CD4-positive, alpha-beta T cell treated with Interleukin-17A for 4 hours (primary cell): ENCODE measurements around the gene NOX1.
A peak's percentile ranks its signal among the peaks of the same experiment; 100 is the strongest.

ENCODE experiments used
- DNase-seq: peaks from one replicate; pipeline ENCODE4 v3.0.0-alpha.2; 2020; ENCODE audit warnings: mixed read lengths

The NOX1 gene

GRCh38 chrX:100874325-100874724, at the start of gene NOX1:
TSS of gene NOX1 (minus strand) at chrX:100874359. CDS start at chrX:100874139, 220 bp downstream.
- no peak for DNase-seq

DNA sequence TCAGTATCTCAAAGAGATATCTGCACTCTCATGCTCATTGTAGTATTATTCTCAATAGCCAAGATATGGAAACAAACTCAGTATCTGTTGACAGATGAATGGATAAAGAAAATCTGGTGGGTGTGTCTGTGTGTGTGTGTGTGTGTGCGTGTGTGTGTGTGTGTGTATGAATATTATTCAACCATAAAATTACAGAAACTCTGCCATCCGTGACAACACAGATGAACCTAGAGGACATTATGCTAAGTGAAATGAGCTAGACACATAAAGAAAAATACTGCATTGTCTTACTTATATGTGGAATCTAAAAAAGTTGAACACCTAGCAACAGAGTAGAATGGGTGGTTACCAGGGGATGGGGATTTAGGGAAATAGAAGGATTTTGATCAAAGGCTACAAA, 41.4 kb upstream of the NOX1 start:
- no peak for DNase-seq

DNA sequence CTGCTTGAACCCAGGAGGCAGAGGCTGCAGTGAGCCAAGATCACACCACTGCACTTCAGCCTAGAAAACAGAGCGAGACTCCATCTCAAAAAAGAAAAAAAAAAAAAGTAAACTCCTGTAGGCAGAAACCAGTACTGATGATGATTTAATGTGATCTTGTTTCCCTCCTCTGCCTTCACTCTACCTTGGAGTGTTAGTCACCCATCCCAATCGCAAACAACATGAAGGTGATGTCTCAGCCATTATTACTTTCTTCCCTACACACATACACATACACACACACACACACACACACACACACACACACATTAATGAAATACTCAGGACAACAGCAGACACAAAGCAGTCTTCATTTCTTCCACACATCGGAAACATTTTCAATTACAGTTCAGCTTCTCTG, 39.0 kb upstream of the NOX1 start:
- DNase-seq, result no peak

DNA sequence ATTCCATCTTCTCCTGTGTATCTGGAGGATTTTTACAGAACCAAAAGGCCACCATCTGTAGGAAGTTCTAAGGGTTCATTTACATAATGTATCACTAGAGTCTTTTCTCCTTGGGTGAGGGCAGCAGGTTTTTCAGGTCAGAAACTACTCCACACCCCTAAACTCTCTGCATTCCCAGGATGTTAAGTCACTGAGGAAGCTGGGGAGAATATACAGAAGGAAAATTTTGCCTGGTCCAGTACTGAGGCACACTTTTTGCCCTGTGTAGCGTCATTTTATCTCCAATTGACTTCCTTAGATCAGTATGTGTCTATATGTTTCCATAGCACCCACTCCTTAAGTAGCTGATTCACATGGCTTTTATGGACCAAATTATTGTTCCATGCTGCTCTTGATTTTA, 37.6 kb upstream of the NOX1 start:
- no peak for DNase-seq

GRCh38 chrX:100905620-100906019, 31.5 kb upstream of the NOX1 start:
- DNase-seq, result no peak

DNA sequence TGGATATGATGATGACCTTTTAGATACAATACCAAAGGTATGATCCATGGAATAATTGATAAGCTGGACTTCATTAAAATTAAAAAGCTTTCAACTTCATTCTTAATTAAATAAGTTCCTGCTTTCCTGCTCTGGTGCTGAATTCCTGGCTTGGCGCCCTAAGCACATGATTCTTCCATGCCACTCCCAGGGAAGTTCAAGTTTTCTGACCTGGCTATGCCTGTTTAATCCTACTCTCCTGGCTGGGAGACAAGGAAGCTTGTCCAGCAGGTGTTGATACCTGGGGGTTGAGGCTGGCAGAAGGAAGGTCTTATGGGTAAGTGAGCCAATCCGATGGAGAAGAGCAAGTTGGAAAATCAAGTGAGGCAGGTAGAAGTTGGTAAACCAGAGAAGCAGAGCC, 30.3 kb upstream of the NOX1 start:
- no peak for DNase-seq

DNA sequence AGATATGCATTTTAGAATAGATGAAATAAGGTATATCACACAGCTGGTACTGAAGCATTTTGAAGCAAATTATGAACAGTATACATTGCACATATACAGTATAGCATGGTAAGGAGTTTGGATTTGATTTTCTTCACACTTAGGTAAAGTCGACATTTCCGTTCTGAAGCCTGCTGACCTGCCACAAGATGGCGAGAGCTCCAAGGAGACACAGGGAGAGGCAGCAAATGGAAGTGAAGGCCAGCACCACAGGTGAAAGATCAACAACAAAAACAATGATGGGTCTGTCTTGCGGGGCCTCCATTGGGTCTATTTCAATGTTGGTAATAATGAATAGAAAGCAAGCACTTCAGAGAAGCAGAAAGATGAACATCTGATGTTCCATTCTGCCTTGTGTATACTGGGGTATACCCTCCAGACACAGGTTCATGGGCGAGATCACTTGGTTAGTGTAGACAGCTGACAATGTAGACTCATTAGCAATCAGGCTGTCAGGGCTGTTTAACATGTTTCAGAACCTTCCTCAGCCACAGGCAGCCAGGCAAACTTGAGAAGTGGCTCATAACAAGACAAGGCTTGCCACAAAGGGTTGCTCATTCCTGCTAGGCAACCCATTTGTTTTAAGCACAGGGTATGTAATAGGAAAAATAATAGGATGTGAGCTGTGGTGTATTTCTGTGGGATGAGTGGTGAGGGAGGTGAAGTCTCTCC, 21.4 kb upstream of the NOX1 start:
- peak; percentile 24 for DNase-seq

GRCh38 chrX:100883654-100884053, 9.5 kb upstream of the NOX1 start:
- no peak for DNase-seq

DNA sequence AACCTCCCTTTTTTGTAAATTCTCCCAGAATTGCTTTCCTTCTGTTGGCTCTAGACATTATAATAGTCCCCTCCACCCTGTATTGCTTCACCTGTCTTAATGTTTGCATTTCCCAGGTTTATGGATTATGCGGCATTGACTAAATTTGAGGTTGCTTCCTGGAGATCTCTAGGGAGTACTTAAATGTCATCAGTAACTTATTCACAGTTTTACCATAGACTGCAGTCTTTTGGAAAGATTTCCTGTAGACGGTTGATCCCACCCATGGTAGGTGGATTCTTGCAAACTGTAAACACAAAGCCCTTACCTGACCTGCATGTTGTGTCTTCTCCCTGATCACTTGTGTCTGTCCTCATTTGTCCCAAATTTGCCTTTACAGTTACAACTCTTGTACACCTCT, 6.2 kb upstream of the NOX1 start:
- no peak for DNase-seq

GRCh38 chrX:100871594-100872560, 2.3 kb downstream of the NOX1 start:
- DNase-seq, result no peak

DNA sequence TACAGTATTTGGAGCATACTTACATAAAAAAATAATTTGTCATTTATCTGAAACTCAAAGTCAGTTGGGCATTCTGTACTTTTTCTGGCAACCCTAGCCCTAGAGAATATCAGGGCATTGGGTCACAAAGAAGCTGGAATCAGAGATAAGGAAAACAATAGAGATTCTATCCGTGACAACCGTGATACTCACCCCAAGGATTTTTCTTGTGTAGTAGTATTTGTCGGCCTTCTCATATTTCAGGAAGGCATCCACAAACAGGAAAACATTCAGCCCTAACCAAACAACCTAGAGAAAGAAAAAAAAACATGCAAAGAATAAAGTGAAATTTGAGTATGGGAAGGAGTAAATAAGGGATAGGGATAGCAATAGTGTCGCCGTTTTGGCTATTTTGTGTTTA, 3.6 kb downstream of the NOX1 start:
- DNase-seq, result no peak

DNA sequence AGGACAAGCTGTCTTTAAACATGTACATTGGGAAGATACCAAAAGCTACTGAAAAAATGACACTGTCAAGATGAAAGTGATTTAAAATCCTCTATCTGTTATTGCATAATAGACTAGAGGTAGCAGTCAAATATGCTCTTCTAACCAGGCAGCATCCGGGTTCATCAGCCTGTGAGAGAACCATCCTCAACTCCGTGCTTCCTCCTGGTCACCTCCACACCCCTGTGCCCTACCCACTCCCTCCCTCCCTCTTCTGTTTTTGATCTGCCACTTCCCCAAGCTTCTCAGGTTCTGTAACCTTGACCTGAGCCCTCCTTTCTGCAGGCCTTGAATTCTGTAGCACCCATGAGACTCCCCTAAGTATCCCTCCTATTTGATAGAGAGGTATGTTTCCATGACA, 5.9 kb downstream of the NOX1 start:
- no peak for DNase-seq

- DNase-seq, result no peak
These were observed 9.3 kb downstream of the NOX1 start for GRCh38 chrX:100864657-100865391.

DNA sequence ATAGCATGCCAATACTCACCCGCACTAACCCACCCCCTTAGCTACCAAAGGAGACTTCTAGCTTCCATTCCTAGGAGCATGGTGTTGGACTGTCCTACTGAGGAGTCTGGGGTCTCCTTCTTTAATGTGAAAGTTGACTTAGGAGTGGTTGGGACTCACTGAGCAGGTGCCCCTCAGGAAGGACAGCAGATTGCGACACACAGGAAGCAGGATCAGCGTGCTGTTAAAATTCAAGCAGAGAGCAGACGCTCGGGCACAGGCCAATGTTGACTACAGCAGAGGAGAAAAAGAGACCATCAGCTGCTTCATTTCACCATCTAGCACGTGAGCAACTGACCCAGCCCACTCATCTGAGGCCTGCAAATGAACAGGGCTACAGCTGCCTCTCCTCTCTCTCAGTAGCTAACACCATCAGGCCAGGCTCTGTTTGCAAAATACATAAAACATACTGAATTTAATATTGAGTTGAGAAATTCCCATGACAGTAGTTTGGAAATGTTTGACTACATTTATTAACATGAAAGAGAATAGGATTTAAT, 10.8 kb downstream of the NOX1 start:
- DNase-seq, result no peak

GRCh38 chrX:100852810-100853209, 21.3 kb downstream of the NOX1 start:
- DNase-seq, result no peak

- DNase-seq, result no peak
These were observed 23.8 kb downstream of the NOX1 start for GRCh38 chrX:100850317-100850716.

GRCh38 chrX:100831219-100831946, 42.8 kb downstream of the NOX1 start:
- DNase-seq, result no peak

- DNase-seq, result peak; percentile 5
These were observed 43.6 kb downstream of the NOX1 start for GRCh38 chrX:100830547-100830946.

GRCh38 chrX:100830143-100830542, 44.0 kb downstream of the NOX1 start:
- no peak for DNase-seq

DNA sequence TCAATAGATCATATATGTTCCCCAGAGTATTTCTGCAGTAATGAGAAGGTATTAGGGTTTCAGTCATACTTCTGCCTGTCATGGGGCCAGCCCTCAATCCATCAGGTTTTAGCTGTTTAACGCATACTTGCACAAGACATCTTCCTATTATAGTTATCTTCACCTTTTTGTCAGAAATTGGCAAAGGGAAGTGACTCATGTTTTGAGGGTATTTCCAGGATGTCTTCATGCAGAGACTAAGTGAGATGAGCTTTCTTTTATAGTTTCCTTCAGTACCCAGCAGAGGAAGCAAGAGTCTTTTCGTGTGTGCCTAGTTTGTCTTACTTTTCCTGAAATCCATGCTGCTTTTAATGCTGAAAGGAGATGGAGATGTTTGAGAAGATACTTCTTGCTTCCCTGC, 44.4 kb downstream of the NOX1 start:
- peak; percentile 12 for DNase-seq

- peak; percentile 81 for DNase-seq
These were observed 54.1 kb downstream of the NOX1 start, which contains the start of gene CSTF2 for GRCh38 chrX:100819837-100820666. TSS of gene CSTF2 (plus strand) at chrX:100820391. CDS start at chrX:100820417, 26 bp downstream.

DNA sequence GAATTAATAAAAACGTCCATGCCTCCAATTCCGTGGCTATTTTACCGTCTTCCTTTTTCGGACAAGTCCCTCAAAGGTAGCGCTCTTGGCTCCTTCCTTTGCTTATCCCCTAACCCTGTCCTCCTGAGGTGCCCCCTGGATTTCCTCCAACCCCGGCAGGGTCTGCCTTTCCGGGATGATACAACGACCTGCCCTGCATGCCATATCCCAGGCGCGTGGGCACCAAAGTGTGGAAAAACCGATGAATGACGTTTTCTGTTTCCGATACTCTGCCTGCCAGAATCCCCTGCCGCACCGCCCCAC, 54.7 kb downstream of the NOX1 start:
- DNase-seq, result no peak
